Activated CD8-positive, alpha-beta memory T cell treated with anti-CD3 and anti-CD28 coated beads, Interleukin-2, amount 50 U/mL, for 24 hours (primary cell): ENCODE measurements around the gene CFAP46.

Experiments
- DNase-seq: peaks from one replicate; pipeline ENCODE4 v3.0.0-alpha.2; 2020; ENCODE audit errors: extremely low read depth

CFAP46 gene

DNA sequence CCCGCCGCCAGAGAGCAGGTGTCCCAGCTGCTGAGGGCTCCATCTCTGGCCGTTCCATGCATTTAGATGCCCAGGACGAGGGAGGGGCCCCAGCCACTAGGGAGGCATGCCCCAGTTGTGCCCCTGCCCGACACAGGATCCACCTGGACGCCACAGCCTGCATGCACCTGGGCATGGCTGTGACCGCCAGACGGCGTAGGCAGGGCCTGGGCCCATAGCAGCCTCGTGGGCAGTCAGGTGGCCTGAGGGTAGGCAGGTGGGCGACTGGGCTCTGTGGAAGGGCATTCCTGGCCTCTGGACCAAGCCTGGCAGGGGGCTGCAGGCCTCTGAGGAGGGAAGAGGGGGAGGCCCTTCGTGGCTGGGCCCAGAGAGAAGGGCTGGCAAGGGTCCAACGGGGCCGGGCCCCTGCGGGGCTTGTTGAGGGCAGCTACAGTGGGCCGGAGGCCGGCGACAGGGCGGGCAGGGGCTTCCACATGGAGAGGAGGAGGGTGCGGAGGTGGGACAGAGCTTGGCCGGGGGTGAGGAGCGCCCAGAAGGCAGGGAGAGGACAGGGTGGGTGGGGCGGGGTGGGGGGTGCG is 80.4 kb downstream of the CFAP46 start:
- no peak for DNase-seq

DNA sequence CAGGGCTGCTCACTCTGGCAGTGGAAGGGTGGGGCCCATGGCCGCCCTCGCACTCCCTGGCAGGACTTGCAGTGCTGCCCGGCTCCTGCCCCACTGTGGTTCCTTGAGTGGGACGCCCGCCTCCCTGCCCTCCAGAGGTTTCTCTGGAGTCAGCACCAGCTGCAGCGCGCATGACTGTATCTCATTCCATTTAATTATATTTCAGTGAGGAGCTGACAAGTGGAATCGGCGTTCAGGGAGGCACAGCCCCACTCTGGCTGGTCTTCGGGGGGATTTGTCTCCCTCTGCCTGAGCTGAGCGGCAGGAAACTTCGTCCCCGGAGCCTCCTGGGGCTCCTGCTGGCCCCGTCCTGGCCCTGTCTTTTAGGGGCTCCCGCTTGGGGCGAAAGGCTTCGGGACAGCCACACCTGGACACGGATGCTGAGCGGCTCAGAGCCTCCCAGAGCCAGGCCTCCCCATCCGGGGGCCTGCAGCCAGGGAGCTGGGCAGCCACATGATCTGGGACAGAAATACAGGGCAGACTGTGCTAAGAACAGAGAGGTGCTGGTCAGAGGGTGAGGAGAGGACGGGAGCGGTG is 81.2 kb downstream of the CFAP46 start:
- DNase-seq, result no peak

DNA sequence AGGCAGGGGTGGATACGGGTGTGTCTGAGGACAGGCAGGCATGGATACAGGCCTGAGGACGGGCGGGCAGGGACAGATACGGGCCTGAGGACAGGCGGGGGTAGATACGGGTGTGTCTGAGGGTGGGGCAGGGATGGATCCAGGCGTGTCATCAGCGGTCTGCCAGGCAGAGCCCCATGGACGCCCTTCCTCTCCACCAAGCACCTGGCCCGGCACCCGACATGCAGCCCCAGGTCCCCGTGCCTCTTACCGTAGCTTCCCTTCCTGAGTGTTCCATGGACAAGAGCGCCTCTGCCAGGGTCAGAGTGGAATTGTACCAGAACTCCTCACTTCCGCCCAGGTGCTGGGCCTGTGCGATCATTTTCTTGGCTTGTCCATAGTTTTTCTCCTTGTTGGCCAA is 81.8 kb downstream of the CFAP46 start:
- DNase-seq, result no peak

DNA sequence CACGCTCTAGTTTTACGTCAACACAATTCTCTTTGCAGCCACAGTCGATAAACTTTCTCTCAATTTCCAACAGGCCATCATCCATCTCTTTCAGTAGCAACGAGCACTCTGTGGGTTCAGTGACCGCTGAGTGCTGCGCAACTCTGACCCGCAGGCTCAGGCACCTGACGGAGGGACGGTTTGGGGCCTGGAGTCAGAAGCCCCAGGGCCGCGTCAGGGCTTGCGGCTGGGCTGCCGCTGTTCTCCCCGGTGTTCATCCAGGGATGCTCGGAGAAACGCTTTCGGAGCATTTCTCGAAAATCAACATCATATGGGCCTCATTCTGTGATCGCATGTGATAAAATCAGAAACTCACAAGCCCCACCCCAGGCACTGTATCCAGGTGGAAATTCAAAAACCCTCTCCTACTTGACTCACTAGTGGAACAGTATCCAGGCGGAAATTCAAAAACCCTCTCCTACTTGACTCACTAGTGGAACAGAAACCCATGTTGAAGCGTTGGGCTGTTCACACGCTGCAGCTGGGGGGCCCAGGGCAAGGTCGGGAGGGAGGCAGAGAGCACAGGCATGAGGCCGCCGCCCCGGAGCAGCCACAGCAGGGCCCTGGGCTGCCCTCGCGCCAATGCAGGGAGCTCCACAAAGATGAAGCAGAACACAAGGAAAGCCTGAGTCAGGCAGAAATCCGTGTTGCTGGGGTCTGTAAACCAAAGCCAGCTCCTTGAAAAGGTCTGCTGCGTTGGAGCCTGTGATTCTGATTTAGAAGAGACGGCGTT is 83.1 kb downstream of the CFAP46 start:
- no peak for DNase-seq

DNA sequence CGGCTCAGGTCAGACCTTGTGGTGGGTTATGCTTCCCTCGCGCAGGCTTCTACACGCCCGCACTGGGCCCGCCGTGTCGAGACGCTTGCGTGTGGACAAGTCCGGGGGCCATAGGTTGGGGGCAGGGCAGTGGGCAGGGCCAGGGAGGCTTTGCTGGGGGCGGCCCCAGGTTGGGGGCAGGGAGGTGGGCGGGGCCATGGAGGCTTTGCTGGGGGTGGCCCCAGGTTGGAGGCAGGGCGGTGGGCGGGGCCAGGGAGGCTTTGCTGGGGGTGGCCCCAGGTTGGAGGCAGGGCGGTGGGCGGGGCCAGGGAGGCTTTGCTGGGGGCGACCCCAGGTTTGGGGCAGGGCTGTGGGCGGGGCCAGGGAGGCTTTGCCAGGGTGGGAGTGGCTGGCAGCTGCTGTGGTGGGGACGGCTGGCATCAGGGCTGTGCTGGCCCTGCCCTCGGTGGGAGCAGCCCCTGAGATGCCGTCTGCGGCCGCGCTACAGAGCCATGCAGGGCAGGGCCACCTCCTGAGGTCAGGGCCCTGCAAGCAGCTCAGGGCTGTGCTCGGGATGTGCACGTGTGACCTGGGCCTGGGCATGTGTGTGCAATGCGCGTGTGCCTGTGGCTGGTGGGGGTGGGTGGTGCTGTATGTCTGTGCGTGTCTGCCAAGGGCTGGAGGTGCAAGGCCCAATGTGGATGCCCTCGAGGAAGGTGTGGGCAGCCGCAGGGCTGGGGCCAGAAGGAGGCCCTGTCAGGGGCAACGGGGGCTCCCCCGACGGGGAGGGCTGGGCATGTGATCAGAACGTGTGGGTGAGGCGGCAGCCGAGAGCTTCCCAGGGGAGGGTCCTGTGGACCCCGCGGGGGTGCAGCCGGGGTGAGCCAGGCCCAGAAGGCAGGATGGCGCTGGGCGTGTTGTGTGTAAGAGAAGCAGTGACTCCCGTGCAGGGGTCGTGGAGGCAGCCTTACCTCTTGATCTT is 84.0 kb downstream of the CFAP46 start:
- DNase-seq, result no peak

DNA sequence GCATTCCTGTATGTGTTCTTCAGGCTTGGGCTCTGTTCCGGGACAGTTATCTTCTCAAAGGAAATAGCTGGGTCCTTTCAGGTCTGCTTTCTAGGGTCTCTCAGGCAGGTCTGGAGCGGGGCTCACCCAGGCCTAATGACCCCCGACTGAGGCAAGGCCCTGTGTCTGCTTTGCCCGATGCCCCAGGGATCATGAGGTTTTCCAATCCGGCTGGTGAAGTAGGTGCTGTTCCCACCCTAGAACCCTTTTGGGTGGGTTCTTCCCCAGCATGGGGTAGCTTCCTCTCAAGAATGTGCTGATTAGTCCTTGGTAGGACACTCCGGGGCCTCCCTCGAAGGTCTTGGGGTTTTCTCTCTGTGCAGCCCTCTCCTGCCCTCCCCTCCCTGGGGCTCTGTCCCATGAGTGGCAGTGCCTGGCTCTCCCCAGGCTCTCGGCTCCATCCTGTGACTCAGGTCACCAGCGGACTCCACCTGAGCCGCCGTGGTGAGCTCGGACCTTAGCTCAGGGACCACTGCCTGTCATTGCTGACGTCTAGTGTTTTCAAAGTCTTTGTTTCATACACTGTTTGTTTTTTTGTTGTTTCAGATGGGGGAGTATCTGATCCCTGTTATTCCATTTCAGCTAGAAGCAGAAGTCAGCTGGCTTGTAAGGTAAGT is 85.4 kb downstream of the CFAP46 start:
- no peak for DNase-seq

DNA sequence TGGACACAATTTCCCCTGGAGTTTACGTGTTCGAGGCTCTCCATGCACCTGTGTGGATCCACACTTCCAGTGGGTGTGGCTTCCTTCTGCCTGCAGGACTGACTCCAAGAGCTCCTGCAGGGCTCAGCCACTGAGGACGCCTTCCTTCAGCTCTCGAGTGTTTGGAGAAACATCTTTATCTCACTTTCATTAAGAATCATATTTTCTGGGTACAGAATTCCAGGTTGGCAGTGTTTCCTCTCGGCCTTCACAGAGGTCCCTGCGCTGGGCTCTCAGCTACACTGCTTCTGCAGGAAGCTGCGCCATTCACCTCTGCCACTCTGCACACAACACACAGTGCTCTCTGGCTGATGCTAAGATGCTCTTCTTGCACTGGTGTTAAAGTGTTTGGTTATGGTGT is 86.5 kb downstream of the CFAP46 start:
- no peak for DNase-seq

DNA sequence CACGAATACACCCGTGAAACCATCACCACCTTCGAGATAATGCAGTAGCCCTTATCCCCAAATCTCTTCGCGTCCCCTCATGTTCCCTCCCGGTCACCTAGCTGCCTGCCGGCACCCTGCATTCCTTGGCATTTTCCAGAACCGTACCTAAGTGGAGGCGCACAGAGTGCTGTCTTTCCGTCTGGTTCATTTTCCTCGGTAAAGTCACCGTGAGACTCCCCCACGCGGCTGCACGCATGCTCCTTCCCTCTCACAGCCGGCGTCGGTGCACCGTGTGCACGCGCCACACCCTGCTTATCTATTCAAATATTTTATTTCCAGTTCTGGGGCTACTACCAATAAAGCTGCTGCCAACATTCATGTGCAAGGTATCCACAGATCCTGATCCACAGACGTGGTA is 90.9 kb downstream of the CFAP46 start:
- DNase-seq, result no peak

DNA sequence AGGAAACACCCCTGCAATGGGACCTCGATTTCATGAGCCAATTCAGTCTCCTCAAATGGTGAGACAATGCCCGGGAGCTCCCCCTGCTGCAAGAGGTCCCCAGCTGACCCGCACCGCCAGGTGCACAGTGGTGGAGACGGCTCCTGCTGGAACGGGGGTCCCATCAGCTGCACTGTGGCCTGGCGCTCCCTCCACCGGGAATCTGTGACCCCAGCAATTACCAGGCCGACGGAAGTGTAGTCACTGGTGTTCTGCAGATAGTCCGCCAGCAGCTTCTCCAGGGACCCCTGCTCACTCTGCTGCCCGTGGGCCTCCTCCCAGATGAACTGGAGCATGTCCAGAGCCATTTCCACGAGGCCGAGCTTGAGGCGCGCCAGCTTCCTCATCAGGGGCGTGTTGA is 91.5 kb downstream of the CFAP46 start:
- DNase-seq, result no peak

DNA sequence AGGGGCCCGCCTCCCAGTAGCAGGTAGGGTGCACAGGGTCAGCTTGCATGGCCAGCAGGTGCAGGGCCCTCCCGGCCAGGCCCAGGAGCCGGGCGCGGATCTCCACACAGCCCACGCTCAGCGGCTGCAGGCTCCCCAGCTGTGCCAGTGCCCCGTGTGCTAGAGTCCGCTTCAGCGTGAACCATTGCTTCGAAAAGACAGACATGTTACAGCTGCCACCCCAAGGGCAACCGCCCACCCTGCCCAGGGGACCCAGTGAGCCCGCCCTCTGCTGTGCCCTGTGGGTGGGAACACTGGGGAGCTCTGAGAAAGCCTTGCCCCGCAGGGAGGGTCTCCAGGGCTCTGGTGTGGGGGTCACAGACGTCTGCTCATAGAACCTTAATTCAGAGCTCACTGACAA is 92.1 kb downstream of the CFAP46 start:
- DNase-seq, result no peak

DNA sequence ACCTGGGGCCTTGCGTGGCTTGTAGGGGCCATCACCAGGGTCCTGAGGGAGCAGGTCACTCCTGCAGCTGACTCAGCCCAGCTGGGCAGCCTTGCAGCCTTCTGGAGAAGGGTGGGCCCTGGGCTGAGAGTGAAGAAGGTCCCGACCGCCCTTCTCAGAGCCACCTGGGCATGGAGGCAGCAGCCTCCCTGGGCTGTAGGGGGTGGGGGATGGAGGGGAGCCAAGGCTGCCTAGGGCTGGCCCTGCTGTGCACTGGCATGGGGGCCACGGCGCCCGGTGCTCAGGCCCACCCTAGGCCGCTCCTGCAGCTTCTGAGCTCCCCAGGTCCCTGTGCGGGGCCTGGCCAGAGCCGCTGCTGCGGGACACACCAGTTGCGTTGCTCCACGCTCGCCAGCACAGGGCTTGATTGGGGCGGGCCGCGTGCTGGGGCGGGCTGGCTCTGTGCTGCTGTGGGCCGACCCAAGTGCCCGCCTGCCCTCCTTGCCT is 92.8 kb downstream of the CFAP46 start:
- no peak for DNase-seq

DNA sequence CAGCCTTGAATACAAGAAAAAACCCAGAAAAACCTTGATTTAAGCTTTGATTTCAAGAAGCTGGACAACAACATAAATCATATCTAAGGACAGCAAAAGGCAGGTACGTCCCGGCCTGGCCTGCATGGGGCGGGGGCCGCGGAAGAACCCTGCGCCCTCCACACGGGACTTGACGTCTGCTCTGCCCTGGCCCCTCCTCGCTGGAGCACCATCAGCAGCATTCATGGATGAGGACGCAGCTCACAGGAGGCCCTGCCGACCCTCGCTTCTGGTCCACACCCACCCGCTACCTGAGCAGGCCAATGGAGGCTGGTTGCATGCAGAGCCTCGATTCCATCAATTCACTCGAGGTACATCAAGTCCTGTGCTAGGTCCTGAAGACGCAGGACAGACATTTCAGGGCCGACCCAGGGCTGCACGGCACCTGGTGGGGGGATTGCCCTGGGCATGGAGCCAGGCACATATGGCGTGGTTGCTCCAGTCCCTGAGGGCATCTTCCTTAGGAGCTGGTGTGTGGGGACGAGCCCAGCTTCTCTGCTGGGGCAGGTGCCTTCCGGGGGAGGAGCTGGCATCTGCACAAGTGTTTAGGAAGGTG is 93.3 kb downstream of the CFAP46 start:
- no peak for DNase-seq

DNA sequence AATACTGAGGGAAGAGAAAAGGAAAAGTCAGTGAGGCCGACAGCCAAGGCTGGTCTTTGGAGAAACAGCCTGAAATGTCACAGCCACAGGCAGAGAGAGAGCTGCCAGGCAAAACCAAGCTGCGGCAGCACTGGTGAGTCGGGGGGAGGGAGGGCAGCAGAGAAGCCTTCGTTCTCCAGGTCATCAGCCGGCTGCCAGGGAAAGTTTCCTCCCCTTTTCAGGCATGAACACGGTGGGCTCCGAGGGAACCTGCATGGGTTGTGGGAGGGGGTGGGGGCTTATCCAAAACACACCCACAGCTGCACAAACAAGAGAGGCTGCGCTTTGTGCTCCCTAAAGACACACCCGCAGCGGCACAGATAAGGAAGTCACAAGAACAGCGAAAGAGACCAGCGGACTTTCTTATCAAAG is 94.1 kb downstream of the CFAP46 start:
- DNase-seq, result no peak

DNA sequence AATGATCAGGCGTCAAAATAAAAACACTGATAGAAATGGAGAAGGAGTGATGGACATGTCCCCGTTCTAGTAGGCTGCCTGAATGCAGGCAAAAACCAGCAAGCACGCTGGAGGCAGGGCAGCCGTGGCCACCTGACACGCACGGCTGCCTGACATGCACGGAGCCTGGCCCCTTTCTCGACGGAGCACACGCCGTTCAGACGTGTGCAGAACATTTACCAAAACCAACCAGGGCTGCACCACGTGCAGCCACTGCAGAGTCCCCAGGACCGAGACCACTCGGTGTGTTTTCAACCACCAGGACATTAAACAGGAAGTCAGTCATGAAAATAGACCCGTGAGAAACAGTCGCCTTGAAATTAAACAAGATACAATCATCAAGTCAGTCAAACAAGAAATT is 94.5 kb downstream of the CFAP46 start:
- no peak for DNase-seq

DNA sequence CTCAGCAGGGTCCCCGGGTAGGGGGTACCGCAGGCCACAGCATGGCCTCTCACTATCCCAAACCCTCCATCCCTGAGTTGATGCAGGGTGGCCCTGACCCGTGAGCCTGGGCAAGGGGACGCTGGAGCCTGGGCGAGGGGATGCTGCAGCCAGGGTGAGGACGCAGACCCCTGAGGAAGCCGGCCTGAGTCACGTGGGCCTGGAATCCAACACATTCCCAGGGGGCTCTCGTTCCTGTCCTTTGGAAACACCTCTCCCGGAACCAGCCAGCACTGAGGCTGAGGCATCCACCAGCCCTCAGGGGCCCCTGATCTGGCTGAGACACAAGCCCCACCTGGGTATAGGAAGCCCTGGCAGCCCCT is 95.0 kb downstream of the CFAP46 start:
- no peak for DNase-seq

DNA sequence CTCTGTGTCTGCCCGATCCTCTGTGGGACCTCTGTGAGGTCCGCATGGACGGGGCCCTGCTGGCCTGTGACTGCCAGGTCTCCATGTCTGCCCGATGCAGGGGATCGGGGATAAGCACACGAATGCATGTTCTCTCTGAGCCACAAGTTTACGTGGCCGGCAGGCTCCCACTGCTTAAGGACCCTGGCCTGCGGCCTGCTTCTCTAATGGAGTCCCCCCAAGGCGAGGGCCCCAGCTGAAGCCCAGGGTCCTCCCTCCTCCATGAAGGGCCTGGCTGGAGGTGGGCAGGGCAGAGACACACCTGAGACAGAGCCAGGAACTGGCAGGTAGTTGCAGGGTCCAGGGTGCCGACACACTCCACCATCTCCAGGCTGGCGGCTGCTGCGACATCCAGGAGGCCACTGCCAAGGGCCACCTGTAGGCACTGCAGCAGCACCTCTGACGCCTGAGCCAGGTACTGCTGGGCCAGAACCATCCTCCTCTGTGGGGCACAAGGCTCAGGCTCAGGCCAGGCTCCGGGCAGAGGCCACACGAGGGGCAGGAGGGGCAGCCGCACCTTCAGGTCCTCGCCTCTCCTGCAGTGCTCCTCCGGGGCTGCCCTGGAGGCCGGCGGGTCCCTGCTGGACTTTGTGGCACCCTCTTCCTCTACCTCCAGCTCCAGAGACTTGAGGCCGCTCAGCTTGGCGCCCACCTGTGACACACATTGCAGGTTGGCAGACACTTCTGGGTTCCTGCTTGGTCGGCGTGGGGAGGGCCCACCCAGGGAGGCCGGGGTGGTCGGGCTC is 95.5 kb downstream of the CFAP46 start:
- DNase-seq, result no peak

DNA sequence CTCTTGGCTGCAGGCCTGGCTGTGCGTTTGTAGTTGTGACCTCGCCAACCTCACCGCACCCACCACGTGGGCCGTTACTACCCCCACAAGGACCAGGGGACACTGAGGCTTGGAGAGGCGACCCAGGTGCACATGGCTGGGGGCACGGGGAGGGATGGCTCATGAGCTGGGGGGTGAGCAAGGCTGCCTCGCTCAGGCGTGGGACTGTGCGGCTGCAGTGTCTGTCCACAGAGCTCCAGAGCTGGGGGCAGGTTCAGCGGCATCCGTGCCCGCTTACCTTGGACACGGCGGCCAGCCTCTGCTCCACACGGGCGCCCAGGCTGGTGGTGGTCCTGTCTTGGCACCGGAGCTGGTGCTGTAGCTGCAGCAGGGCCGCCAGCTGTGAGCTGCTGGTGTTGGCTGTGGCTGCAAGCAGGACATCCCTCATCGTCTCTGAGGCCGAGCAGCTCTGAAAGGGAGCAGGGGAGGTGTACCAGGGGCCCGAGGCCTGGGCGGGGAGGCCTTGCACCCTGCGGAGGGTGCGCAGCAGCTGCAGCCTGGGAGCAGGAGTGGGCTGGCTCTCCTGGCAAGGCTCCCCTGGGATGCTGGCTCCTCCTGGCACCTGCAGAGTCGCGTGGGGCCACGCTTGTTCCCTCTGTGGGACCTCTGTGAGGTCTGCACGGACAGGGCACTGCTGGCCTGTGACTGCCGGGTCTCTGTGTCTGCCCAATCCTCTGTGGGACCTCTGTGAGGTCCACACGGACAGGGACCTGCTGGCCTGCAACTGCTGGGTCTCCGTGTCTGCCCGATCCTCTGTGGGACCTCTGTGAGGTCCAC is 96.4 kb downstream of the CFAP46 start:
- DNase-seq, result no peak

DNA sequence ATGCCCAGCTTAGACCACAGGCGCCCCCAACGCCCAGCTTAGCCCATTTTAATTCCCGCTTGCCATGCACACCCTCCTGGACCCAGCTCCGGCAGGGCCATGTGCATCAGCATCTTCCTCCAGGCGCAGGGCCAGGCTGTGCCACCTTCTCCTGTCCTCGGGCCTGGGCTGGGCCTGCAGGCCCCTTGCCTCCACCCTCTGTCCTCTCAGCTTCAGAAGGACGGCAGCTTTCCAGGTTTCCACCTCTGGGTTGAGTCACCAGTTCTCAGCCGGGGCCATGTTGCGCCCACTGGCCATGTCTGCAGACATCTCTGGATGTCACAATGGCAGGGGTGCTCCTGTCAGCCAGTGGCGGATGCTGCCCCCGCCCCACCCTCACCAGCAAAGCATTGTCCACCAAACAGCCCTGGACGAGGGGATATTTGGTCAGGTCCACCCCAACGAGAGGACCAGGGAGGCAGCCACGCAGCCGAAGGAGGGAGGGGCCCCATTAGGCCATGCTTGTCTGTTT is 97.3 kb downstream of the CFAP46 start:
- no peak for DNase-seq

DNA sequence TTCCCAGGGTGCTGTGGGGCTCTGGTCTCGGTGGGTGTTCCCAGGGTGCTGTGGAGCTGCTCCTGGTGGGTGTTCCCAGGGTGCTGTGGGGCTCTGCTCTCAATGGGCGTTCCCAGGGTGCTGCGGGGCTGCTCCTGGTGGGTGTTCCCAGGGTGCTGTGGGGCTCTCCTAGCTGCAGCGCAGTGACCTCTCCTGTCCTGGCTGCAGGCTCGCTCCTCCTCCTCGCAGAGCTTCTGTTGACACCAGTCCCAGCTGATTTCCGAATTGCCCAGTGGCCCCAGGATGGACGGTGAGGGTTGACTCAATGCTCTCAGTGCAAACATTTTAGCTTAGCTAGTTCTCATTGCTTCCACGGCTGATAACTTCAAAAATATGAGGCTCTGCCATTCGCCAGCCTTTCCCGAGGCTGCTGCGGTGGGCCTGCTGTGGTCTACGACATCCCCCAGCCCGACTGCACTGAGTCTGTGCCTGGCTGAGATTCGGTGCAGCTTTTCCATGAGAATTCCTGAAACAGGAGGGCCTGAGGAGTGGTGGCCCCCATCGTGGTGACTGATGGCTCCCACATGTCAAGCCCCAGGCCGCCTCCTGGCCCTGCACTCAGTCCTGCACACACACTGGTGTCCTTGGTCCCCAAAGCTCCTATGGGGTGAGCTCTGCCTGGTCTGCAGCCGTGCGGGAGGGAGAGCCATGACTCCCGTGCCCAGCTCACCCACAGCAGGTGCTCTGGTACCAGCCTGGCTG is 98.1 kb downstream of the CFAP46 start:
- DNase-seq, result no peak
